ENCODE data around the gene CIT. TPM values are rescaled to one million over a fixed set of nuclear protein-coding genes. Genes with fewer than 3 reads are reported as not detected.

The CIT gene
- total RNA-seq, 4 donors from 2014 or later = 6.1 to 20.3 (median 10.0) TPM

DNA sequence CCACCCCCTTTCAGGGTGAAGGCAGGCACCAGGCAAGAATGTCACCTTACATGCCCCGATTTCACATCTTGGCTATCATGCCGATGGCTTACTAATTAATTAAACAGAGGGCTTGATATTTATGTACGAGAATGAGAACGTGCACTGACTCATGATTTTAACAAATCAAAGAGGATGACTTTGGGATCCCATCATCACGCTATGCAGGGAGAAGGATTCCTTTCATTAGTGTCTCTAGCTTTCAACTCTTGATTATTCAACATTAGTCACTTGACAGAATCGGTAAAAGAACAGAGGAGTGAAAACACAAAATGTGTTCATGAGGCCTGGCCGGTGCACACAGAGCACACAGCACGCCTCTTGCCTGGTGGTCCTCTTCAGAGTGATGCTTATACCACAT is 128.6 kb downstream of the CIT start:
- WGBS = 91% methylated on average over 8 of the region's 8 CpGs

GRCh38 chr12:119746169-119746568 is 131.0 kb downstream of the CIT start:
- Histone ChIP-seq H3K27ac (no peak overlapping the region), H3K4me1 (no peaks in the 10 kb centered on the region), H3K4me3 (no peak overlapping the region), H3K9me3 (peaks cover 6% of the 10 kb centered on the region), H3K36me3 (no peaks in the 10 kb centered on the region), H3K27me3 (no peaks in the 10 kb centered on the region)
- no peak for TF ChIP-seq CTCF (IDR thresholded peaks at IDR 0.05)
- TF ChIP-seq POLR2AphosphoS5 (IDR thresholded peaks at IDR 0.05) = no peak
- no peak for TF ChIP-seq POLR2A (IDR thresholded peaks at IDR 0.05)
- no peak for TF ChIP-seq EP300 (IDR thresholded peaks at IDR 0.05)
- DNase-seq (ENCODE audit: low spot score in 2 of 2) = no peak
- WGBS = 99% methylated on average over 2 of the region's 2 CpGs

More for the DNA sequence above, 128.6 kb downstream of the CIT start:
- no peaks in the 10 kb centered on the region for H3K27me3 ChIP-seq
- no peak for TF ChIP-seq POLR2A (IDR thresholded peaks at IDR 0.05)
- DNase-seq (ENCODE audit: low spot score in 2 of 2) = no peak
- H3K27ac ChIP-seq = no peak overlapping the region
- H3K4me1 ChIP-seq = no peaks in the 10 kb centered on the region
- no peaks in the 10 kb centered on the region for H3K36me3 ChIP-seq
- peaks cover 6% of the 10 kb centered on the region for H3K9me3 ChIP-seq
- no peak overlapping the region for H3K4me3 ChIP-seq

- Histone ChIP-seq H3K4me3 (no peak overlapping the region), H3K36me3 (no peaks in the 10 kb centered on the region), H3K27ac (no peak overlapping the region), H3K9me3 (peaks cover 6% of the 10 kb centered on the region), H3K4me1 (no peaks in the 10 kb centered on the region), H3K27me3 (no peaks in the 10 kb centered on the region)
- no peak for DNase-seq (ENCODE audit: low spot score in 2 of 2)
- TF ChIP-seq EP300 (IDR thresholded peaks at IDR 0.05) (no peak), POLR2AphosphoS5 (IDR thresholded peaks at IDR 0.05) (no peak), CTCF (IDR thresholded peaks at IDR 0.05) (no peak), POLR2A (IDR thresholded peaks at IDR 0.05) (no peak)
- 98% methylated on average over 1 of the region's 1 CpG for WGBS
Measured at GRCh38 chr12:119744900-119745606, 132.1 kb downstream of the CIT start.

GRCh38 chr12:119742700-119743099 is 134.4 kb downstream of the CIT start:
- H3K9me3 ChIP-seq = peaks cover 6% of the 10 kb centered on the region
- no peaks in the 10 kb centered on the region for H3K36me3 ChIP-seq
- no peak overlapping the region for H3K4me3 ChIP-seq
- WGBS = 90% methylated on average over 3 of the region's 3 CpGs
- no peaks in the 10 kb centered on the region for H3K4me1 ChIP-seq
- TF ChIP-seq POLR2A (IDR thresholded peaks at IDR 0.05) = no peak
- no peak for DNase-seq (ENCODE audit: low spot score in 2 of 2)
- H3K27me3 ChIP-seq = no peaks in the 10 kb centered on the region
- no peak overlapping the region for H3K27ac ChIP-seq

GRCh38 chr12:119740830-119741229 is 136.3 kb downstream of the CIT start:
- WGBS = 92% methylated on average over 4 of the region's 4 CpGs

GRCh38 chr12:119735079-119735478 is 142.0 kb downstream of the CIT start:
- Histone ChIP-seq H3K4me3 (no peak overlapping the region), H3K9me3 (no peaks in the 10 kb centered on the region), H3K27ac (no peak overlapping the region), H3K36me3 (peaks cover 4% of the 10 kb centered on the region), H3K27me3 (no peaks in the 10 kb centered on the region), H3K4me1 (no peaks in the 10 kb centered on the region)
- TF ChIP-seq CTCF (IDR thresholded peaks at IDR 0.05) = no peak
- no peak for TF ChIP-seq POLR2AphosphoS5 (IDR thresholded peaks at IDR 0.05)
- TF ChIP-seq EP300 (IDR thresholded peaks at IDR 0.05) = no peak
- no peak for TF ChIP-seq POLR2A (IDR thresholded peaks at IDR 0.05)
- 97% methylated on average over 17 of the region's 17 CpGs for WGBS
- no peak for DNase-seq (ENCODE audit: low spot score in 2 of 2)

More at GRCh38 chr12:119740830-119741229, 136.3 kb downstream of the CIT start:
- H3K4me1 ChIP-seq = no peaks in the 10 kb centered on the region
- H3K27me3 ChIP-seq = no peaks in the 10 kb centered on the region
- H3K27ac ChIP-seq = no peak overlapping the region
- no peak for DNase-seq (ENCODE audit: low spot score in 2 of 2)
- peaks cover under 1% of the 10 kb centered on the region for H3K9me3 ChIP-seq
- no peaks in the 10 kb centered on the region for H3K36me3 ChIP-seq
- H3K4me3 ChIP-seq = no peak overlapping the region
- TF ChIP-seq EP300 (IDR thresholded peaks at IDR 0.05) = no peak
- TF ChIP-seq POLR2AphosphoS5 (IDR thresholded peaks at IDR 0.05) = no peak
- TF ChIP-seq CTCF (IDR thresholded peaks at IDR 0.05) = no peak
- no peak for TF ChIP-seq POLR2A (IDR thresholded peaks at IDR 0.05)

Data from suprapubic skin (tissue), 4 donors.